CD14-positive monocyte (primary cell): ENCODE data around the gene CLDN24. TPM values are rescaled to one million over a fixed set of nuclear protein-coding genes. Genes with fewer than 3 reads are reported as not detected.

Experiments
- DNase-seq, 3 donors: peaks; one replicate each; pipeline ENCODE4 v3.0.0-alpha.2; 2011 to 2022
- H2AFZ ChIP-seq: 2 replicates; pipeline ENCODE4 v1.6.0; 2012; ENCODE audit warnings: mild to moderate bottlenecking, low read depth, low read length, inconsistent platforms; ENCODE audit not compliant: insufficient read depth, poor library complexity, severe bottlenecking
- H3K27ac ChIP-seq, 2 donors: 1 replicate in 1 of 2; 2 replicates in 1 of 2; pipeline ENCODE4 v1.5.1; 2012 to 2013; ENCODE audit warnings: low read length in 2 of 2, control low read depth in 1 of 2, inconsistent platforms in 1 of 2, low read depth in 1 of 2, mild to moderate bottlenecking in 1 of 2
- H3K27me3 ChIP-seq, 2 donors: one replicate each; pipeline versions ENCODE4 v1.6.0 to v1.6.1; 2011 to 2013; ENCODE audit warnings: low read length in 2 of 2; ENCODE audit not compliant: control insufficient read depth in 2 of 2, insufficient read depth in 2 of 2
- H3K36me3 ChIP-seq, 2 donors: replicated peaks in 1 of 2; 1 replicate in 1 of 2; 2 replicates in 1 of 2; pipeline versions ENCODE4 v1.5.1 to v1.6.1; 2012 to 2013; ENCODE audit warnings: low read length in 2 of 2, control low read depth in 1 of 2, inconsistent platforms in 1 of 2, mild to moderate bottlenecking in 1 of 2; ENCODE audit not compliant: insufficient read depth in 2 of 2, control insufficient read depth in 1 of 2
- H3K4me1 ChIP-seq, 2 donors: 1 replicate in 1 of 2; 2 replicates in 1 of 2; pipeline versions ENCODE4 v1.5.1 to v1.6.1; 2012 to 2013; ENCODE audit warnings: low read length in 2 of 2, control low read depth in 1 of 2, inconsistent platforms in 1 of 2, mild to moderate bottlenecking in 1 of 2, moderate library complexity in 1 of 2; ENCODE audit not compliant: insufficient read depth in 2 of 2, control insufficient read depth in 1 of 2
- H3K4me2 ChIP-seq: replicated peaks from 2 replicates; pipeline ENCODE3; 2012; ENCODE audit warnings: low read length, moderate library complexity, mild to moderate bottlenecking; ENCODE audit not compliant: poor library complexity, severe bottlenecking; ENCODE audit errors: extremely low read depth
- H3K4me3 ChIP-seq, 3 experiments: fragments of 200-600 bp in 1 of 3; sonication (generic) in 1 of 3; replicated peaks in 1 of 3; 1 replicate in 2 of 3; 2 replicates in 1 of 3; pipeline ENCODE4 v1.5.1; 2011 to 2013; ENCODE audit warnings: low read length in 3 of 3, mild to moderate bottlenecking in 3 of 3, control low read depth in 2 of 3, low read depth in 2 of 3, inconsistent platforms in 1 of 3, moderate library complexity in 1 of 3
- H3K79me2 ChIP-seq: 2 replicates; pipeline ENCODE4 v1.6.0; 2012; ENCODE audit warnings: mild to moderate bottlenecking, control low read depth, inconsistent platforms, low read length, moderate library complexity; ENCODE audit not compliant: insufficient read depth
- H3K9ac ChIP-seq: 2 replicates; pipeline ENCODE4 v1.6.0; 2017; ENCODE audit warnings: low read length, mild to moderate bottlenecking; ENCODE audit not compliant: insufficient read depth, poor library complexity, severe bottlenecking
- H3K9me3 ChIP-seq, 2 donors: replicated peaks in 1 of 2; 1 replicate in 1 of 2; 2 replicates in 1 of 2; pipeline versions ENCODE4 v1.5.1 to v1.6.1; 2012 to 2013; ENCODE audit warnings: low read length in 2 of 2, control low read depth in 1 of 2; ENCODE audit not compliant: control insufficient read depth in 1 of 2, insufficient read depth in 1 of 2
- H4K20me1 ChIP-seq: 2 replicates; pipeline ENCODE4 v1.6.0; 2012; ENCODE audit warnings: mild to moderate bottlenecking, low read length, control low read depth, moderate library complexity; ENCODE audit not compliant: insufficient read depth
- H3K27ac Mint-ChIP-seq, 7 donors: one replicate each; pipeline ENCODE4 v1.8.0; 2020; ENCODE audit warnings: mild to moderate bottlenecking in 7 of 7, mixed read lengths in 7 of 7, moderate library complexity in 6 of 7, inconsistent platforms in 2 of 7
- H3K27me3 Mint-ChIP-seq, 3 donors: one replicate each; pipeline ENCODE4 v1.8.0; 2021 to 2022; ENCODE audit warnings: low read depth in 3 of 3, mild to moderate bottlenecking in 3 of 3, mixed read lengths in 3 of 3, moderate library complexity in 3 of 3, inconsistent platforms in 1 of 3
- H3K36me3 Mint-ChIP-seq, 2 donors: one replicate each; pipeline ENCODE4 v1.8.0; 2020; ENCODE audit warnings: mixed read lengths in 2 of 2, inconsistent platforms in 1 of 2, mild to moderate bottlenecking in 1 of 2
- H3K4me1 Mint-ChIP-seq: one replicate; pipeline ENCODE4 v1.8.0; 2020; ENCODE audit warnings: mild to moderate bottlenecking, mixed read lengths
- H3K4me3 Mint-ChIP-seq, 2 donors: one replicate each; pipeline ENCODE4 v1.8.0; 2020; ENCODE audit warnings: mild to moderate bottlenecking in 2 of 2, mixed read lengths in 2 of 2, moderate library complexity in 1 of 2
- H3K9me3 Mint-ChIP-seq, 7 donors: one replicate each; pipeline ENCODE4 v1.8.0; 2020 to 2022; ENCODE audit warnings: mixed read lengths in 7 of 7, mild to moderate bottlenecking in 6 of 7, moderate library complexity in 6 of 7, inconsistent platforms in 2 of 7
- WGBS: methylation state at CpG from one replicate; pipeline ENCODE4 v1.1.5; 2013; ENCODE audit warnings: missing lambda C conversion rate; ENCODE audit not compliant: insufficient coverage; 5-methylcytosine and 5-hydroxymethylcytosine counted together
- intact Hi-C, 2 donors: fragments of 100-400 bp; cut with micrococcal nuclease; formaldehyde crosslinking; loops; one replicate each; pipeline versions ENCODE4 v1.15.0 to v1.15.1; 2023
- polyA plus RNA-seq, 3 donors: library from polyadenylated mRNA; depleted of rRNA in 1 of 3; unstranded in 2 of 3; stranded (reverse) in 1 of 3; fragments of 300-500 nt in 2 of 3; fragments of >200 nt in 1 of 3; fragmentation: Illumina TruSeq in 2 of 3; gene quantifications; 1 replicate in 2 of 3; 2 replicates in 1 of 3; pipeline ENCODE4 v1.2.3, GENCODE V29; 2012 to 2021
- TF ChIP-seq, protein P1 (sequence below): fragments of 200-600 bp; IDR thresholded peaks from one replicate; pipeline ENCODE4 v1.8.0; 2022; ENCODE audit warnings: antibody characterized with exemption, mild to moderate bottlenecking

Gene CLDN24
- polyA plus RNA-seq, 3 donors: not detected

DNA sequence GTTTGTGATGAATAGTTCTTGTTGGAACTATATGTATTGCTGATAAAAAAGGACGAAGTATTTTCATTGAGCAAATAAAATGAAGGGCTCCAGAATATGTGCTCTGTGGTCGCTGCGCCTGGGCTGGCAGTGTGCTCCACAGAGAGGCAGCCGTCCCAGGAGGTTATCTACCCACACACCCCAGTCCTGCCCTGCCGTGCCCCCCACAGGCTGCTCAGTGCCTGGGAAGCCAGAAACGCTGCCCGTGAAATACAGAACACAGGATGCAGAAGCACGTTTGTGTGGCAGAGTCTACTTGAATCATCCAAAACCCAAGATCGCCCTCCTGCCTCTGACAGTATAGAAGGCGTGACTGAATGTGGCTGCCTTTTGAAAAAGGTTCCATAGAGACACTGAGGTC, 3.6 kb downstream of the CLDN24 start:
- WGBS: 94% methylated on average over 7 of the region's 10 CpGs
- Histone ChIP-seq H3K79me2 (no peaks in the 10 kb centered on the region), H3K9me3 (no peaks in the 10 kb centered on the region), H4K20me1 (no peaks in the 10 kb centered on the region), H3K9ac (no peak overlapping the region), H3K27ac (no peak overlapping the region), H2AFZ (no peak overlapping the region), H3K4me3 (no peak overlapping the region), H3K36me3 (no peaks in the 10 kb centered on the region), H3K4me2 (no peak overlapping the region), H3K27me3 (no peaks in the 10 kb centered on the region), H3K4me1 (no peaks in the 10 kb centered on the region)
- H3K4me1 Mint-ChIP-seq: no peaks in the 10 kb centered on the region
- no peak for DNase-seq
- no peaks in the 10 kb centered on the region for H3K9me3 Mint-ChIP-seq
- no peak overlapping the region for H3K4me3 Mint-ChIP-seq
- intact Hi-C loops: no loop called here
- H3K36me3 Mint-ChIP-seq: peaks cover 0 to 5% of the 10 kb centered on the region in 2 donors
- peak overlapping the region in 1 of 7 donors; percentile 47 for H3K27ac Mint-ChIP-seq
- H3K27me3 Mint-ChIP-seq: peaks cover 0 to under 1% (median 0%) of the 10 kb centered on the region in 3 donors
- TF ChIP-seq, protein P1, sequence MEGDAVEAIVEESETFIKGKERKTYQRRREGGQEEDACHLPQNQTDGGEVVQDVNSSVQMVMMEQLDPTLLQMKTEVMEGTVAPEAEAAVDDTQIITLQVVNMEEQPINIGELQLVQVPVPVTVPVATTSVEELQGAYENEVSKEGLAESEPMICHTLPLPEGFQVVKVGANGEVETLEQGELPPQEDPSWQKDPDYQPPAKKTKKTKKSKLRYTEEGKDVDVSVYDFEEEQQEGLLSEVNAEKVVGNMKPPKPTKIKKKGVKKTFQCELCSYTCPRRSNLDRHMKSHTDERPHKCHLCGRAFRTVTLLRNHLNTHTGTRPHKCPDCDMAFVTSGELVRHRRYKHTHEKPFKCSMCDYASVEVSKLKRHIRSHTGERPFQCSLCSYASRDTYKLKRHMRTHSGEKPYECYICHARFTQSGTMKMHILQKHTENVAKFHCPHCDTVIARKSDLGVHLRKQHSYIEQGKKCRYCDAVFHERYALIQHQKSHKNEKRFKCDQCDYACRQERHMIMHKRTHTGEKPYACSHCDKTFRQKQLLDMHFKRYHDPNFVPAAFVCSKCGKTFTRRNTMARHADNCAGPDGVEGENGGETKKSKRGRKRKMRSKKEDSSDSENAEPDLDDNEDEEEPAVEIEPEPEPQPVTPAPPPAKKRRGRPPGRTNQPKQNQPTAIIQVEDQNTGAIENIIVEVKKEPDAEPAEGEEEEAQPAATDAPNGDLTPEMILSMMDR: no peak

DNA sequence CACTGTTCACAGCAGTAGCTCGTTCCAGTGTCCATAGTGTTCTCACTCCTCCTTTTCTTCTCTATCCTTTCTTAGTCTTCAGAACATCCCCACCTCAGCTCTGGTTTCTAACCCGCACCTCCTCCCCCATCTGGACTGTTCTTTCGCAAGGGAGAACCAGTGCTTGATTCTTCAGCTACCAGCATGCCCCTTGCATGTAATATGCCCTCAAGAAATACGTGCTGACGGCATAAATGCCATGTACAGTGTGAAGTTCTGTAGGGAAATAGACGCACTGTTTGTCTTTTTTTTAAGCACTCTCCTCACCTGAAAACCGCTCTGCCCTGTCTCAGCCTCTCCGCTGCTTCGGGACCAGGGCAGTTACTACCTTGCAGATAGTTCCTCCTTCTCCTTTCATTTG, 7.4 kb downstream of the CLDN24 start:
- H3K9me3 ChIP-seq: no peaks in the 10 kb centered on the region
- H4K20me1 ChIP-seq: no peaks in the 10 kb centered on the region
- no peak overlapping the region for H3K27ac Mint-ChIP-seq
- H3K4me3 Mint-ChIP-seq: no peak overlapping the region
- no peaks in the 10 kb centered on the region for H3K4me1 ChIP-seq
- peaks cover 2 to 5% of the 10 kb centered on the region in 2 donors for H3K36me3 Mint-ChIP-seq
- H3K4me1 Mint-ChIP-seq: no peaks in the 10 kb centered on the region
- H3K9me3 Mint-ChIP-seq: peaks cover 0 to 2% (median 0%) of the 10 kb centered on the region in 7 donors
- H3K36me3 ChIP-seq: no peaks in the 10 kb centered on the region
- TF ChIP-seq, protein P1: no peak
- no peak for DNase-seq
- intact Hi-C loops: no loop called here
- H2AFZ ChIP-seq: no peak overlapping the region
- H3K27me3 ChIP-seq: no peaks in the 10 kb centered on the region
- no peak overlapping the region for H3K4me2 ChIP-seq
- peaks cover 0 to 5% (median 0%) of the 10 kb centered on the region in 3 donors for H3K27me3 Mint-ChIP-seq
- WGBS: 74% methylated on average over 5 of the region's 9 CpGs
- H3K27ac ChIP-seq: no peak overlapping the region
- no peak overlapping the region for H3K4me3 ChIP-seq
- no peak overlapping the region for H3K9ac ChIP-seq
- no peaks in the 10 kb centered on the region for H3K79me2 ChIP-seq
